Lower leg skin (tissue), 4 donors: Measurements from ENCODE around the gene KLHDC4. TPM values are rescaled to one million over a fixed set of nuclear protein-coding genes. Genes with fewer than 3 reads are reported as not detected.

Experiments
- DNase-seq, 2 donors: peaks; one replicate each; pipeline ENCODE4 v3.0.0-alpha.2; 2019; ENCODE audit warnings: low spot score in 2 of 2
- H3K4me3 ChIP-seq: fragments of 200-600 bp; sonication (generic); 2 replicates; pipeline ENCODE4 v1.5.1; 2017; ENCODE audit warnings: mild to moderate bottlenecking, low read depth; ENCODE audit not compliant: poor library complexity, severe bottlenecking
- CTCF ChIP-seq, 3 donors: fragments of 450-650 bp; IDR thresholded peaks; one replicate each; pipeline ENCODE4 v1.5.1; 2016; ENCODE audit warnings: antibody characterized with exemption in 3 of 3, mild to moderate bottlenecking in 3 of 3, moderate library complexity in 2 of 3
- POLR2A ChIP-seq, 2 donors: fragments of 450-650 bp; IDR thresholded peaks; one replicate each; pipeline ENCODE4 v1.6.1; 2016 to 2017; ENCODE audit warnings: antibody characterized with exemption in 2 of 2, mild to moderate bottlenecking in 1 of 2, moderate library complexity in 1 of 2
- WGBS, 2 donors: methylation state at CpG; one replicate each; pipeline ENCODE4 v1.1.5; 2018; 5-methylcytosine and 5-hydroxymethylcytosine counted together
- intact Hi-C: fragments of 100-400 bp; cut with DNase I; formaldehyde crosslinking; loops from one replicate; pipeline ENCODE4 v1.15.0; 2023; ENCODE audit warnings: low total_unique reads
- total RNA-seq, 4 donors: library from RNA; depleted of rRNA; stranded (reverse); fragments of >200 nt; gene quantifications; one replicate each; pipeline ENCODE4 v1.1.0, GENCODE V29; 2016

Gene KLHDC4
- total RNA-seq, 4 donors from 2014 or later: 25.8 to 70.0 (median 38.1) TPM

- WGBS, 2 donors: 85 to 86% methylated on average over 17 of the region's 17 CpGs
- DNase-seq: no peak
- TF ChIP-seq CTCF (IDR thresholded peaks at IDR 0.05) (no peak), POLR2A (IDR thresholded peaks at IDR 0.05) (no peak)
- H3K4me3 ChIP-seq: no peak overlapping the region
- intact Hi-C loops: no loop called here
These were observed 22.9 kb downstream of the KLHDC4 start for GRCh38 chr16:87742781-87743490.

- TF ChIP-seq CTCF (IDR thresholded peaks at IDR 0.05) (no peak), POLR2A (IDR thresholded peaks at IDR 0.05) (no peak)
- 94 to 97% methylated on average over 16 of the region's 16 CpGs for WGBS, 2 donors
- intact Hi-C loops: no loop called here
- no peak for DNase-seq
- no peak overlapping the region for H3K4me3 ChIP-seq
These were observed 23.9 kb downstream of the KLHDC4 start for GRCh38 chr16:87741700-87742415.

GRCh38 chr16:87740909-87741424 is 24.8 kb downstream of the KLHDC4 start:
- TF ChIP-seq POLR2A (IDR thresholded peaks at IDR 0.05): no peak
- no peak for TF ChIP-seq CTCF (IDR thresholded peaks at IDR 0.05)
- intact Hi-C loops: no loop called here
- H3K4me3 ChIP-seq: no peak overlapping the region
- no peak for DNase-seq
- WGBS, 2 donors: 68 to 70% methylated on average over 11 of the region's 11 CpGs

- no peak for DNase-seq
- intact Hi-C loops: no loop called here
- TF ChIP-seq CTCF (IDR thresholded peaks at IDR 0.05) (no peak), POLR2A (IDR thresholded peaks at IDR 0.05) (no peak)
- 71 to 79% methylated on average over 8 of the region's 8 CpGs for WGBS, 2 donors
- no peak overlapping the region for H3K4me3 ChIP-seq
These were observed 25.3 kb downstream of the KLHDC4 start for GRCh38 chr16:87740441-87740840.

GRCh38 chr16:87739801-87740200 is 26.0 kb downstream of the KLHDC4 start:
- no peak for DNase-seq
- H3K4me3 ChIP-seq: no peak overlapping the region
- TF ChIP-seq CTCF (IDR thresholded peaks at IDR 0.05) (no peak), POLR2A (IDR thresholded peaks at IDR 0.05) (no peak)
- 87 to 92% methylated on average over 8 of the region's 8 CpGs for WGBS, 2 donors
- intact Hi-C loops: no loop called here
